Measurements from ENCODE around the gene GPR108.

The GPR108 gene

GRCh38 chr19:6736169-6736916 lies 1.0 kb downstream of the GPR108 start:
- DNase-seq, result peak; percentile 66

DNA sequence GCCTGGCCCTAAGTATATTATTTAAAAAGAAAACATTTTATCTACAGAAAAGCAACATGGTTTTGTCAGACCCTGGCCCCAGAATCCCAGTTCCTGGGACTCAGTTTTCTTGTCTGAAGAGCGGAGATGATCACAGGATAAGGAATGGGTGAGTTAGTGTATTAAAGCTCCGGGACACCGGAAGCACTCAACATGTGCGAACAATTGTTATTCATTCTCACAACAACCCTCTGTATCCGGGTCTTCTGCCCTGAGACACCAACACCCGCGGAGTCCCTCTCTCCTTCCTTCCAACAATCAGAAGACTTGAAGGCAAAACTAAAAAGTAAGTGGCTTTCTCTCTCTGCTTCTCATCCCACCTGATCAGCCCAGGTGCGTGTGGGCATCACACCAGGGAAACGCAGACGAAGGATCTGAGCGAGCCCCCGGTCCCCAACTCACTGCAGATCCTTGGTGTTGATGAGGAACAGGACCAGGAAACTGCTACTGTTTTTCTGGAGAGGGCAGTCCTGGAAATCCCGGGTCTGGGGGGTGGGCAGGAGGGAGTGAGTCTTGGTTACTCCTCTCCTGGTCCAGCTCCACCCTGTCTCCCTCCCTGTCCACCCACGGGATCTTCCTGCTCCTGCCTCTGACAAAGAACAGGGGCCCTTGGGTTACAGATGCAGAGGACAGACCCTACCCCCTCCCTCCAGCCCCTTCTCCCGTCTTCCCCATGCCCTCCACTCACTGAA lies 2.0 kb downstream of the GPR108 start:
- no peak for DNase-seq

- DNase-seq, result no peak
Observed at GRCh38 chr19:6734096-6734696, 3.2 kb downstream of the GPR108 start.

- DNase-seq, result no peak
Observed at GRCh38 chr19:6733338-6734095, 3.9 kb downstream of the GPR108 start.

DNA sequence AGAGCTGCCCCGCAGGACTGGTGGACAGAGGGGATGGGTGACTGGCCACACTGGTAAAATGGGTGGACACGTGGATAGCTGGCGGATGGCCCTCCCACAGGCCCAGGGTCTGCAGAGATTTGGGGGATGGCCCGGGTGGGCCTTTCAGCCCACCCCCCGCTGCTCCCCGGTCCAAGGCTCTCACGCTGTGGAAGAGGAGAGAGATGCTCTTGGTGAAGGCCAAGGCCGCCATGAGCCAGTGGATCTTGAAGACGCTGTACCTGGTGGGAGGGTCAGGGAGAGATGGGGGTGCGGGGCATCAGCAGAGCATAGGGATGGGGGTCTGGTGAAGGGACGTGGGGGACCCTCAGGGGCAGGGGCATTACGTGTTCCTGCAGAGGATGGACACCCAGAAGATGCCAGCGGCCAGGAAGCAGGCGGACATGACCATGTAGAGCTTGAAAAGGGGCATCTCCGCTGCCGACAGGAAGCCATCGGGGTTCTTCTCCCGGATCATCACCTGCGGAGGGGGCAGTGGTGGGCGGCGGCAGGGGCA lies 4.5 kb downstream of the GPR108 start:
- no peak for DNase-seq

DNA sequence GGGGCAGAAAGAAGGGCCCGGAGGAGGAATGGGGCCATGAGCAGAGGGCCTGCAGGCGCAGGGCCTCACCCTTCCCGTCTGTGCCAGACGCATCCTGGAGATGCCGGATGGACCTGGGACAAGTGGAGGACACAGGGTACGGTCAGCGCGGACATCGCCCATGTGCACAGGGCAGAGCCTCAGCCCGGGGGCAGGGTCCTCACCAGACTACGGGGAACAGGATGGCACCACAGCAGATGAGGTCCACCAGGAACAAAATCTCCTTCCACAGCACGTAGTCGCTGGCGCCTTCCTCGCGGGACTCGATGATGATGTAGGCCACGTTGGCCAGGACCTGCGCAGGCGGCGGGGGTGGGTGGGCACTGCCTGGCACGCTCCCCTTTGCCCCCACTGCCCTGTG lies 5.6 kb downstream of the GPR108 start:
- no peak for DNase-seq

DNA sequence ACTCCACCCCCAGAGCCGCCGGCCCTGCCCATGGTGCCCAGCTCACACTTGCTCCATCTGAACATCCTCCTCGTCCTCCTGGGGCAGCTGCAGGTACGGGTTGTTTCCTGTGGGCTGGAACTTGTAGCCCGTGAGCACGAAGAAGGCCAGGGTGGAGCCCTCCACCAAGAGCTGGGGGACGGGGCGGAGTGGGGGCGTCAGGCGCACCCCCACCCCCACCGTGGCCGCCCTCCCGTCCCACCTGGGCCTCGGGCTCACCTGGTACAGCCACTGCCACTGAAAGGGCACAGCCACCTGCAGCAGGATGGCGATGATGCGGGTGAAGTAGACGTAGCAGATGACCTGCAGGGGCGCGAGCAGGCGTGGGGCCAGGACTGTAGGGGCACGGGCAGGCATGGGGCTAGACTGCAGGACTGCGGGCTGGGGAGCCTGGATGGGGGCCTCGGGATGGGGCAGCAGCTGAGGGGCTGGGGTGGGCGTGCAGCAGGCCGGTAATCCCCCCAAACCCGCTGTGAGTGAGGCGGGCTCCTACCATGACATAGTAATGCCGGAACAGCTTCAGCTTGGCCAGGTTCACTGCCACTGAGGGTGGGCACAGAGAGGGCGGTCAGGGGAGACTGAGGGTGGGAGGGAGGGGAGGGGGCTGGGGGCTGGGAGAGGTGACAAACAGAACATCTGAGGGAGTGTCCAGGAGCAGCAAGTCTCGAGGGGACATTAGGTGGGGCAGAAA lies 6.3 kb downstream of the GPR108 start:
- DNase-seq, result no peak

DNA sequence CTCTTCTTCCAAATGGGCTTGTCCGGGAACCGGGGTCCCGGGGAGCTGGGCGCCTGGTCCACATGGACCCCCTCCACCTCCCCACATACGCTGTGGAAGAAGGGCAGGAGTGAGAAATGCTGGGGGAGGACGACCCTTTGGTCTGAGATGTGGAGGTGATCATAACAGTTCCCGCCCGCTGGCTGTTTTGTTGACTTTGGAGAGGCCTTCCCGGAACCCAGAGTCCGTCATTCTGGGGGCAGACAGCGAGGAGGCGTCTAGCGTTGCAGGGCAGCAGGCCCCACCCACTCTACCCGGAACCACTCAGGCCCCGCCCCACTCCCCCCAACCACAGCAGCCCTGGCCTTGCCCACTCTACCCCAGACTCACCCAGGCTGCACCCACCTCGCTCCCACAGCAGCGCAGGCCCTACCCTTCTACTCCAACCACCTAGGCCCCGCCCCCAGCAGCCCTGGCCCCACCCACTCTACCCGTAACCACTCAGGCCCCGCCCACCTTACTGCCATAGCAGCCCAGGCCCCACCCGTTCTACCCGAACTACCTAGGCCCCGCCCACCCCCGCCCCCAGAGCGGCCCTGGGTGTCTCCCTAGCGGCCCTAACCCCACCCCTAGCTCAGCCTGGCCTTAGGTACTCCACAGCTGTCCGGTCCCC lies 7.1 kb downstream of the GPR108 start:
- DNase-seq, result no peak

DNA sequence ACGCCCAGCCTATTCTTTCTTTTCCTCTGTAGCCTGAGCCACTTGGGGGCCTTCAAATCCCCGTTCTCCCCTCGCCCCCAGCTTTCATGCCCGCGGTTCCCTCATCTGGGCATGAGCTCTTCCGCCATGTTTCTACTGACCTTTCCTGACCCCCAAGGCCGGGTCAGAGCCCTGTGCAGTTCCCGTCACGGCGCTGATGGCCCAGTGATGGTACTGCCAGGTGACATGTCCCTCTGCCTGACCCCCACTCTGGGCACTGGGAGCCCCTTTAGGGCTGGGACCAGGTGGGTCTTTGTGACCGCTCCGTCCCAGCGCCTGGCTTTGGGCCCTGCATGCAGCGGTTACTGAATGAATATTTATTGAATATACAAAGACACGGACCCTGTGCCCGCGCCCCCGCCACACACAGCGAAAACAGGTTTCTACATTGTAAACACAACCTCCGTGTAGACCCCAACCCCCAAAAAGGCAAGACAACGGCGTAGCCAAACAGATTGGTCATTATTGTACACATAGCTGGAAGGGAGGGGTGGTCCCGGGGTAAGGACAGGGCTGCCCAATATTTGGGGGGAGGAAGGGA lies 7.7 kb downstream of the GPR108 start:
- no peak for DNase-seq

DNA sequence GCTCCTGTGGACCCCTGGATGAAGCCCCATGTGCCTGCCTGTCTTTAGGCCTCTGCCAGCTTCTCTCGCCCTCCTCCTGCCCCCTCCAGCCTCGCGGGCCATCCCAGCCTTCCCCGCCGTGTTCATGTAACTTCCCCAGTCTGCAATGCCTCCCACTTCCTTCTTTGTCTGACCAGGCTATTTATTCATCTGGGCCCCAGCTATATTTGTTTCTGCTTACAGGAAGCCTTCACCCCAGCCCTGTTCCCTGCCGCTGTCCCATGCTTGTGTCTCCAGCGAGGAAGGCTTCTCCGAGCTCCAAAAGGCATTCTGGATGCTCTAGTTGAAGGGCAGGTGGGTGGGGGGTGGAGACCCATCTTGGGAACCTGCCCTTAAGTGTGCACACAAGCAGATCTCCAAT lies 9.0 kb downstream of the GPR108 start:
- peak; percentile 27 for DNase-seq

DNA sequence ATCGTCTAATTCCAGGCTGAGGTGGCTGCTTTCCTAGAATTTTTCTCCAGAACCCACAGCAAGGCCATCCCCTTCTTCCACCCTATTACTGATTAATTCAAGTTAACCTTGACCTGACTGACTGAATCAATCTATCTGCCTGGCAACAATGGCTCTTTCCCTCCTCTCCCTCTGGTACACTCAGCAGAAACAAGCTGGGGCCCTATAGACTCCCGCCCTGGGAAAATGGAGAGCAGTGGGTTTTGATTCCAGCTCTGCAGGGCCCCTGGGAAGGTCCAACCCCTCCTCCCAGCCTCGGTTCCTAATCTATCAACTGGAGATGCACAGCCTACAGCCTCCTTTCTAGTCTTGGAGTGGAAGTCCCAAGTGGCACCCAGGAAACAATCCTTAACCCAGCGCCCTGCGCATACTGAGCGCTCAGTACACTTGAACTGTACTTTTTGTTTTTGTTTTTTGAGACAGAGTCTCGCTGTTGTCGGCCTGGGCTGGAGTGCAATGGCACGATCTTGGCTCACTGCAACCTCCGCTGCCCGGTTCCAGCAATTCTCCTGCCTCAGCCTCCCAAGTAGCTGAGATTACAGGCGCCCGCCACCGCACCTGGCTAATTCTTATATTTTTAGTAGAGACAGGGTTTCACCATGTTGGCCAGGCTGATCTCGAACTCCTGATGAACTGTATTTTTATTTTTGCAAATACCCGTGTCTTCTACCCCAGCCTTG lies 11.7 kb downstream of the GPR108 start:
- DNase-seq, result no peak

DNA sequence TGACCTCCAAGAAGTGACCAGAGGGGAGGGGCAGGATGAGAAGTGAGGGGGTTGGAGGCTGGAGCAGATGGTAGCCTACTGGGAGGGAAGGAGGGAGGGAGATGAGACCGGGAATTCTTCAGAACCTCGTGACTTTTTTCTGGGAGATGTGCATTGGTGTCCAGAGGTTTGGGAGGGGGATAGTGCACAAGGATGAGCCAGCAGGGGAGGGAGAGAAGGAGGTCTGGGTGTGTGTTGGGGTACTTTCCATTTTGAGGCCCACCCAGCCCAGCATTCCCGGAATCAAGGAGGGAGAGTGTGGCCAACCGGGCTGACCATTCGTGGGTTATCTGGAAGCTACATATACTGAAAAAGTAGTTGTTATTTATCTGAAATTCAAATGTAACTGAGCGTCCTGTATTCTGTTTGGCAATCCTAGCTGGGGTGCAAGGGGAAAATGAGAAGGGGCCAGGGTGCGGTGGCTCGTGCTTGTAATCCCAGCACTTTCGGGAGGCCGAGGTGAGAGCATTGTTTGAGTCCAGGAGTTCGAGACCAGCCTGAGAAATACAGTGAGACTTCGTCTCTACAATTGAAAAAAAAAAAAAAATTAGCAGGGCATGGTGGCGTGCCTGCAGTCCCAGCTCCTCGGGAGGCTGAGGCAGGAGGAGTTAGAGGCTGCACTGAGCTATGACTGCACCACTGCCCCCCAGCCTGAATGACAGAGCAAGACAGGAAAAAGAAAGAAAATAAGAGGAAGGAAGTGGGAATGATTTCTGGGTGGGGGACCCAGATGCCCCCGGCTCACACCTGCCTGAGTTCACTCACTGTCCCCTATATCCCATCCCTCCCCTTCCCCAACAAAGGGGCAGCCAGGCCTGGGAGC lies 12.5 kb downstream of the GPR108 start:
- no peak for DNase-seq

- DNase-seq, result no peak
Observed at GRCh38 chr19:6723738-6724137, 13.6 kb downstream of the GPR108 start.

DNA sequence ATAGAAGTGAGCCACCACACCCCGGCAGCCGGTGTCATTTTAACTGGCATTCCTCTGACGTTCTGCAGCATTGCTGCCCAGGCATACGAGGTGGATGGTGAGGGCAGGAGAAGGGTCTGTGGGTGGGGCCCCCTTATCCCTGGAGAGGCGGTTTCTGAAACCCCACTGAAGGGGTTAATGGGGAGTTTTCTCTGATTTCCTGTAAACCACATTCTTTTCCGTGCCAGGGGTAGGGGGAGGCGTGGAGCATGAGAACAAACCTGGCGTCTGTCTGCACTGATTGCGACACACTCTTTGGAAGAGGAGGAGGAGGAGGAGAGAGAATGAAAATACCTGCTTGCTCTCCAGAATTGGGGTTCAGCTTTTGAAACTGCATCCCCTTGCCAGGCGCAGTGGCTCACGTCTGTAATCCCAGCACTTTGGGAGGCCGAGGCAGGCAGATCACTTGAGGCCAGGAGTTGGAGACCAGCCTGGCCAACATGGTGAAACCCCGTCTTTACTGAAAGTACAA lies 14.2 kb downstream of the GPR108 start:
- no peak for DNase-seq

DNA sequence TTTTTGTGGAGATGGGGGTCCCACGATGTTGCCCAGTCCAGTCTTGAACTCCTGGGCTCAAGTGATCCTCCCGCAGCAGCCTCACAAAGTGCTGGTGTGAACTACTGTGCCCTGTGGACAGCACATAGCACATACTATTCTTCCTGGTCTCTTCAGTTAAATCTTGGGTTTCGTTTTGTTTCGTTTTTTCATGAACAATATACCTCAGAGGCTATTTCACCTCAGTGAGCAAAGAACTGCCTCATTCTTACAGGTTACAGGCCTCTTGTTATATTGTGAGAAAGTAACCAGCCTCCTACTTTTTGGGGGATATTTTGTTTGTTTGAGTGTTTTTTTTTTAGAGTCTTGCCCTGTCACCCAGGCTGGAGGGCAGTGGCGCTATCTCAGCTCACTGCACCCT lies 15.6 kb downstream of the GPR108 start:
- no peak for DNase-seq

GRCh38 chr19:6721138-6721474 lies 16.3 kb downstream of the GPR108 start:
- DNase-seq, result no peak

DNA sequence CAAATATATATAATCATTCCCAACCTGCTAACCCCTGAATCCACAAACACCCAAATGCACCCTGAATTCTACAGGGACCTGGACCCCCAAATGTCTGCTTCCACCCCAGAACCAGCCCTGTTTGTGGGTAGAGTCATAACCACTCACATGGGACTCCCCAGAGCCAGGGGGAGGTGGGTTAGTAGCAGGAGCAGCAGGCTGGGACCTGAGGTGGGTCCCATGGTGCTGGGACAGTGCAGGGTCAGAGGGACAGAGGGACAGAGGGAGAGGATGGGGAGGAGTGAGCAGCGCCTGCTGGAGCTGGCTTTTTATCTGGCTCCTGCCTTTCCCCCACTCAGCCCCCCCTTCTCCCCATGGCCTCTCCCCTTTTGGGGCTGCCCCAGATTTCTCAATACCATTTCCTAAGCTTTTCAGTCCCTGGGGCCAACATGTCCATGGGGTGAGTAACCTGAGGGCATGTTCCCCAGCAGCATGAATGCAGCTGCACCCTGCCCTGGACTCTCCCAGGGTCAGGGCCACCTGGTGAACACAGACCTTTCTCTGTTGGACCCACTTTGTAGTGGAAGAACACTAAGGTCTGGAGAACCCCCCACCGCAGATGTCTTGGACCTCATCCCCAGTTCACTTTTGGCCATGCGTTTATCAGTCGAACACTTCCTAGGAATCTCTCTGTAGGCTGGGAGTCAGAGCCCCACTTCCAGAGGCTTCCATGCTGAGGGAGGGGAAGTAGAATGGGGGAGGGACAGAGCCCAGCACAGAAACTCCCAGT lies 16.8 kb downstream of the GPR108 start, which contains the start of gene C3:
Gene C3 (minus strand): TSS at position 282 of the 769 bp plus-strand sequence. CDS start 61 bp downstream, at position 221.
- DNase-seq, result no peak

DNA sequence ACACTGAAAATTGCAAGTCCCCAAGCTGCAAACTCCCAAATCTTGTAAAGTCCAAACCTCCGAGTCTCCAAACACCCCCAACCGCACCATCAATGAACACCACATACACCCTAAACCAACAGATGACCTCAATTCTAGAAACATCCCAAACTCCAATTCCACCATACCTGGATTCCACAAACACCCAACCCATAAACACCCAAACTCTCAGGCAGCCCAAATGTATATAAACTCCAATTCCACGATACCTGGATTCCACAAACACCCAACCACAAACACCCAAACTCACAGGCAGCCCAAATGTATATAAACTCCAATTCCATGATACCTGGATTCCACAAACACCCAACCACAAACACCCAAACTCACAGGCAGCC lies 17.4 kb downstream of the GPR108 start:
- DNase-seq, result no peak

DNA sequence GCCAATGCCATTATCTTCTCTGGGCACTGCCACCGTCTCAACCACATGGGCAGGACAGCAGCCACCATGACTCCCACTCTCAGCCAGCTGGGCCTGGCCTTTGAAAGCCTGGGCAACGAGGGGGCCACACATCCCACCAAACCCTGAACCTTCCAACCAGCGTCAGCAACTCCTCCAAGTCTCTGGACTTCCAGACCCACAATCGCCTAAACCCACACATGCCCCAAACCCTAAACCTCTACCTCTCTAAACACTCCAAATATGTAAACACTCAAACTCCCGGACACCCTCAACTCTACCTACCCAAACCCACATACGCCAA lies 17.9 kb downstream of the GPR108 start:
- DNase-seq, result no peak
